GM19023 (cell line): ENCODE data around the gene AIPL1.

Source experiments
- ATAC-seq: cut with Tn5 transposase; IDR thresholded peaks from one replicate; pipeline ENCODE4 v1.9.1; 2021; ENCODE audit warnings: mild to moderate bottlenecking, moderate library complexity; ENCODE audit not compliant: unreplicated experiment

Gene AIPL1

GRCh38 chr17:6376931-6377361, 58.0 kb downstream of the AIPL1 start:
- no peak for ATAC-seq

- ATAC-seq = no peak
Observed at GRCh38 chr17:6374761-6375312, 60.1 kb downstream of the AIPL1 start.

- ATAC-seq = no peak
Observed at GRCh38 chr17:6374271-6374691, 60.6 kb downstream of the AIPL1 start.
